Thoracic aorta (tissue), 2 donors: ENCODE data around the gene RAMP1. TPM values are rescaled to one million over a fixed set of nuclear protein-coding genes. Genes with fewer than 3 reads are reported as not detected.

Experiments used
- ATAC-seq: fragments of 150-250 bp; one replicate; pipeline ENCODE4 v1.8.0; 2017; ENCODE audit warnings: low read depth; ENCODE audit not compliant: insufficient number of reproducible peaks, low FRiP score
- DNase-seq: peaks from one replicate; pipeline ENCODE4 v3.0.0-alpha.2; 2020; ENCODE audit warnings: low spot score
- H3K27ac ChIP-seq, 2 donors: fragments of 200-600 bp; sonication (generic); 1 replicate in 1 of 2; 2 replicates in 1 of 2; pipeline ENCODE4 v1.5.1; 2016; ENCODE audit warnings: mild to moderate bottlenecking in 2 of 2, moderate library complexity in 2 of 2
- H3K27me3 ChIP-seq: fragments of 200-600 bp; sonication (generic); replicated peaks from 2 replicates; pipeline ENCODE4 v1.6.0; 2016; ENCODE audit warnings: mild to moderate bottlenecking; ENCODE audit not compliant: insufficient read depth
- H3K36me3 ChIP-seq: fragments of 200-600 bp; sonication (generic); one replicate; pipeline ENCODE4 v1.5.1; 2016
- H3K4me1 ChIP-seq, 2 donors: fragments of 200-600 bp; sonication (generic); 1 replicate in 1 of 2; 2 replicates in 1 of 2; pipeline versions ENCODE4 v1.5.1 to v1.6.0; 2016; ENCODE audit warnings: low read depth in 2 of 2, mild to moderate bottlenecking in 1 of 2; ENCODE audit not compliant: control insufficient read depth in 1 of 2
- H3K4me3 ChIP-seq: fragments of 200-600 bp; sonication (generic); 2 replicates; pipeline ENCODE4 v1.5.1; 2016; ENCODE audit warnings: mild to moderate bottlenecking
- H3K9me3 ChIP-seq: fragments of 200-600 bp; sonication (generic); 2 replicates; pipeline ENCODE4 v1.5.1; 2016
- CTCF ChIP-seq: fragments of 200-600 bp; sonication (generic); IDR thresholded peaks from one replicate; pipeline ENCODE4 v1.5.1; 2019; ENCODE audit warnings: antibody characterized with exemption
- total RNA-seq, 2 donors: library from RNA; depleted of rRNA; stranded (reverse); fragments of >200 nt; gene quantifications; one replicate each; pipeline versions ENCODE4 v1.1.0 to v1.2.3, GENCODE V29; 2016

Gene RAMP1
- total RNA-seq, 2 donors from 2014 or later = 246 to 525 TPM

- H3K27me3 ChIP-seq = no peaks in the 10 kb centered on the region
- ATAC-seq = no peak
- peaks cover 53 to 99% of the 10 kb centered on the region in 2 donors for H3K4me1 ChIP-seq
These were observed 10.1 kb downstream of the RAMP1 start for GRCh38 chr2:237869343-237870102.

GRCh38 chr2:237870126-237870525 lies 10.7 kb downstream of the RAMP1 start:
- TF ChIP-seq CTCF = no peak
- Histone ChIP-seq H3K4me3 (no peak overlapping the region), H3K27me3 (no peaks in the 10 kb centered on the region), H3K9me3 (no peaks in the 10 kb centered on the region), H3K27ac (peak overlapping the region; percentile 21 to 45), H3K36me3 (no peaks in the 10 kb centered on the region), H3K4me1 (peaks cover 55 to 99% of the 10 kb centered on the region in 2 donors)
- DNase-seq = no peak
- no peak for ATAC-seq

More at GRCh38 chr2:237869343-237870102, 10.1 kb downstream of the RAMP1 start:
- no peak for DNase-seq
- no peak for TF ChIP-seq CTCF
- no peak overlapping the region for H3K4me3 ChIP-seq
- no peaks in the 10 kb centered on the region for H3K36me3 ChIP-seq
- H3K9me3 ChIP-seq = no peaks in the 10 kb centered on the region
- peak overlapping the region; percentile 21 to 45 for H3K27ac ChIP-seq

GRCh38 chr2:237870754-237871651 lies 11.6 kb downstream of the RAMP1 start:
- H3K4me1 ChIP-seq = peaks cover 50 to 99% of the 10 kb centered on the region in 2 donors
- ATAC-seq (no peak), DNase-seq (no peak)
- peak overlapping the region; percentile 21 to 45 for H3K27ac ChIP-seq
- TF ChIP-seq CTCF = no peak
- H3K36me3 ChIP-seq = no peaks in the 10 kb centered on the region
- H3K27me3 ChIP-seq = no peaks in the 10 kb centered on the region
- no peak overlapping the region for H3K4me3 ChIP-seq
- H3K9me3 ChIP-seq = no peaks in the 10 kb centered on the region

- Histone ChIP-seq H3K4me1 (peaks cover 44 to 99% of the 10 kb centered on the region in 2 donors), H3K27ac (peak overlapping the region; percentile 90 to 91), H3K9me3 (no peaks in the 10 kb centered on the region), H3K4me3 (no peak overlapping the region), H3K36me3 (peaks cover 2% of the 10 kb centered on the region), H3K27me3 (no peaks in the 10 kb centered on the region)
- no peak for TF ChIP-seq CTCF
- no peak for DNase-seq
- no peak for ATAC-seq
These were observed 12.9 kb downstream of the RAMP1 start for GRCh38 chr2:237872178-237872887.
